ENCODE data around the gene LENG9. TPM values are rescaled to one million over a fixed set of nuclear protein-coding genes. Genes with fewer than 3 reads are reported as not detected.

The LENG9 gene
- total RNA-seq, 4 donors from 2014 or later, result 5.9 to 10.3 (median 9.4) TPM

DNA sequence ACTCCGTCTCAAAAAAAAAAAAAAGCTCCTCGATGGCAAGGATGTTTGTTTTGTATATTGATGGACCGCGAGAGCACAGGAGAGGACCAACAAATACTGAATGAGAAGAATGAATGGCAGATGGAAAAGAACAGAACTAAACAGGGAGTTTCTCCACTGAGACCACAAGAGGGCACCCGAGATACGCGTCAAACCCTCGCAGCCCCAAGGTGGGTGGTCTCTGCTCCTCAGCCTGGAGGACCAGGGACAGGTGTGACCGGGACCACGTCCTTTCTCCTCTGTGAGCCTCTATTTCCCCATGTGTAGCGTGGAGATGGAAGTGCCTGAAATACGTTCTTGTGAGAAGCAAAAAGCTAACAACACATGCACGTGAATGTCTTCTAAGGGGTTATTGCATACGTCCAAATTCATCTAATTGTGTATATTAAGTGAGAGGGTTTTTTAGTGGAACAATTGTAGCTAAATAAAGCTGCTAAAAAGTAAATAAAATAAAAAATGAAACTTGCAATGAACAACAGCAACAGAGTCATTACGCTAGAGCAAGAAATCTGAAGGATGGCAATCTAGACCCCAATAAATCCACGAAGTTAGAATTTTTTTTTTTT, 17.9 kb upstream of the LENG9 start:
- no peaks in the 10 kb centered on the region for H3K9me3 ChIP-seq

DNA sequence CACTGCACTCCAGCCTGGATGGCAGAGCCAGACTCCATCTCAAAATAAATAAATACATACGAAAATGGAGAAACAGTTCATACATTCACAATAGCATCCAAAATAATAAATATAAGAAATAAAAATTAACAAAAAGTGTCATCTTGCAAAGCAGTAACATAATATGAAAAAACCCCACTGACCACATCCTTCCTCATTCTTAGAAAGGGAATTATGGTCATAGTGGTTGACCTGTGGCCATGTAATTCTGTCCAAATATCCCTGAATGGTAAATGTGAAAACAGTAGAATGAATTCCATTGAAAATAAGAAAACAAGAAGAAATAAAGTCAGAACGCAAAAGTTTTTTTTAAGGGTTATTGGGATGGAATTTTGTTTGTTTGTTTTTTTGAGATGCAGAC, 16.5 kb upstream of the LENG9 start:
- DNase-seq (ENCODE audit: low spot score in 2 of 2), result no peak
- no peaks in the 10 kb centered on the region for H3K9me3 ChIP-seq
- TF ChIP-seq POLR2A (IDR thresholded peaks at IDR 0.05) (no peak), EP300 (IDR thresholded peaks at IDR 0.05) (no peak)
- TF ChIP-seq, protein P1, sequence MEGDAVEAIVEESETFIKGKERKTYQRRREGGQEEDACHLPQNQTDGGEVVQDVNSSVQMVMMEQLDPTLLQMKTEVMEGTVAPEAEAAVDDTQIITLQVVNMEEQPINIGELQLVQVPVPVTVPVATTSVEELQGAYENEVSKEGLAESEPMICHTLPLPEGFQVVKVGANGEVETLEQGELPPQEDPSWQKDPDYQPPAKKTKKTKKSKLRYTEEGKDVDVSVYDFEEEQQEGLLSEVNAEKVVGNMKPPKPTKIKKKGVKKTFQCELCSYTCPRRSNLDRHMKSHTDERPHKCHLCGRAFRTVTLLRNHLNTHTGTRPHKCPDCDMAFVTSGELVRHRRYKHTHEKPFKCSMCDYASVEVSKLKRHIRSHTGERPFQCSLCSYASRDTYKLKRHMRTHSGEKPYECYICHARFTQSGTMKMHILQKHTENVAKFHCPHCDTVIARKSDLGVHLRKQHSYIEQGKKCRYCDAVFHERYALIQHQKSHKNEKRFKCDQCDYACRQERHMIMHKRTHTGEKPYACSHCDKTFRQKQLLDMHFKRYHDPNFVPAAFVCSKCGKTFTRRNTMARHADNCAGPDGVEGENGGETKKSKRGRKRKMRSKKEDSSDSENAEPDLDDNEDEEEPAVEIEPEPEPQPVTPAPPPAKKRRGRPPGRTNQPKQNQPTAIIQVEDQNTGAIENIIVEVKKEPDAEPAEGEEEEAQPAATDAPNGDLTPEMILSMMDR (IDR thresholded peaks at IDR 0.05), result no peak

More for the DNA sequence above, 17.9 kb upstream of the LENG9 start:
- 12 to 13% methylated on average over 16 of the region's 16 CpGs for WGBS, 2 donors
- Histone ChIP-seq H3K27me3 (peaks cover 0 to 25% of the 10 kb centered on the region in 2 donors), H3K4me1 (peaks cover 0 to 8% (median 0%) of the 10 kb centered on the region in 4 donors), H3K36me3 (no peaks in the 10 kb centered on the region), H3K4me3 (no peak overlapping the region), H3K27ac (no peak overlapping the region)
- DNase-seq (ENCODE audit: low spot score in 2 of 2), result no peak
- TF ChIP-seq, protein P1 (IDR thresholded peaks at IDR 0.05), result peak; percentile 47 to 72 (median 55)
- TF ChIP-seq POLR2A (IDR thresholded peaks at IDR 0.05), result no peak

DNA sequence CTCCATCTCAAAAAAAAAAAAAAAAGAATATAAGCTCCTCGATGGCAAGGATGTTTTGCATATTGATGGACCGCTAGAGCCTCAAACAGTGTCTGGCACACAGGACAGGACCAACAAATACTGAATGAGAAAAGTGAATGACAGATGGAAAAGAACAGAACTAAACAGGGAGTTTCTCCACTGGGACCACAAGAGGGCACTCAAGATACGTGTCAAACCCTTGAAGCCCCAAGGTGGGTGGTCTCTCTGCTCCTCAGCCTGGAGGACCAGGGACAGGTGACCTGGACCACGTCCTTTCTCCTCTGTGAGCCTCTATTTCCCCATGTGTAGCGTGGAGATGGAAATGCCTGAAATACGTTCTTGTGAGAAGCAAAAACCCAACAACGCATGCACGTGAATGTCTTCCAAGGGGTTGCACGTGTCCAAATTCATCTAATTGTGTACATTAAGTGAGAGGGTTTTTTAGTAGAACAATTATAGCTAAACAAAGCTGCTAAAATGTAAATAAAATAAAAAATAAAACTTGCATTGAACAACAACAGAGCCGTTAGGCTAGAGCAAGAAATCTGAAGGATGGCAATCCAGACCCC, 15.2 kb upstream of the LENG9 start:
- WGBS, 2 donors, result 16 to 20% methylated on average over 10 of the region's 10 CpGs
- Histone ChIP-seq H3K4me3 (no peak overlapping the region), H3K4me1 (peaks cover 0 to 10% (median 2%) of the 10 kb centered on the region in 4 donors), H3K9me3 (no peaks in the 10 kb centered on the region), H3K36me3 (no peaks in the 10 kb centered on the region), H3K27ac (no peak overlapping the region), H3K27me3 (peaks cover 0 to 13% of the 10 kb centered on the region in 2 donors)
- TF ChIP-seq POLR2A (IDR thresholded peaks at IDR 0.05) (no peak), EP300 (IDR thresholded peaks at IDR 0.05) (no peak)
- TF ChIP-seq, protein P1 (IDR thresholded peaks at IDR 0.05), result peak; percentile 11 to 58 (median 52)
- DNase-seq (ENCODE audit: low spot score in 2 of 2), result no peak

More for the DNA sequence above, 16.5 kb upstream of the LENG9 start:
- Histone ChIP-seq H3K27ac (no peak overlapping the region), H3K4me3 (no peak overlapping the region), H3K36me3 (no peaks in the 10 kb centered on the region), H3K27me3 (peaks cover 0 to 25% of the 10 kb centered on the region in 2 donors), H3K4me1 (peaks cover 0 to 8% (median 0%) of the 10 kb centered on the region in 4 donors)
- 68 to 72% methylated on average over 2 of the region's 2 CpGs for WGBS, 2 donors

GRCh38 chr19:54477650-54478049, 14.1 kb upstream of the LENG9 start:
- H3K27ac ChIP-seq, result no peak overlapping the region
- DNase-seq (ENCODE audit: low spot score in 2 of 2), result no peak
- no peak overlapping the region for H3K4me3 ChIP-seq
- no peak for TF ChIP-seq POLR2A (IDR thresholded peaks at IDR 0.05)
- TF ChIP-seq EP300 (IDR thresholded peaks at IDR 0.05), result no peak
- TF ChIP-seq, protein P1 (IDR thresholded peaks at IDR 0.05), result no peak
- H3K4me1 ChIP-seq, result peaks cover 0 to 20% (median 7%) of the 10 kb centered on the region in 4 donors
- H3K9me3 ChIP-seq, result no peaks in the 10 kb centered on the region
- H3K27me3 ChIP-seq, result peaks cover 0 to 9% of the 10 kb centered on the region in 2 donors
- WGBS, 2 donors, result 67% methylated on average over 3 of the region's 3 CpGs
- no peaks in the 10 kb centered on the region for H3K36me3 ChIP-seq

DNA sequence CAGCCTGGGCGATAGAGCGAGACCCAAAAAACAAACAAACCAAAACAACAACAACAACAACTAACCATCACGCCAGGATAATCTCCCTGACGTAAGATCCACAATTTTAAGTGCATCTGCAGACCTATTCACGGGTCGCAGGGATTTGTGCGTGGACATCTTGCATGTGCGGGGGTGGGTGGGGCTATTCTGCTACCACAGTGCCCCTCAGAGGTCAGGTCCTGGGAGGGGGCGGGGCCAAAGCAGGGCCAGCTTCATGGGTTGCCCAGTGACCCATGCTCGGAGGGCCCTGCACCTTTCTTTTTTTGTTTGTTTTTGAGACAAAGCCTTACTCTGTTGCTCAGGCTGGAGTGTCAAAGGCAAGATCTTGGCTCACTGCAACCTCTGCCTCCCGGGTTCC, 12.1 kb upstream of the LENG9 start:
- TF ChIP-seq EP300 (IDR thresholded peaks at IDR 0.05), result no peak
- TF ChIP-seq, protein P1 (IDR thresholded peaks at IDR 0.05), result no peak
- WGBS, 2 donors, result 79 to 85% methylated on average over 11 of the region's 11 CpGs

More for the DNA sequence above, 12.1 kb upstream of the LENG9 start:
- Histone ChIP-seq H3K4me1 (peaks cover 0 to 22% (median 15%) of the 10 kb centered on the region in 4 donors), H3K36me3 (no peaks in the 10 kb centered on the region), H3K4me3 (no peak overlapping the region), H3K27ac (no peak overlapping the region), H3K9me3 (no peaks in the 10 kb centered on the region), H3K27me3 (peaks cover 0 to 15% of the 10 kb centered on the region in 2 donors)
- DNase-seq (ENCODE audit: low spot score in 2 of 2), result no peak

Data from tibial nerve (tissue), 4 donors.